GM19395 (cell line): ENCODE results near the gene METTL9.
"Not testable (repeated sequence)": the region's sequence is repeated elsewhere in the genome, so short reads cannot be mapped to it uniquely, and the experiment has no call there.

Experiments
- ATAC-seq: cut with Tn5 transposase; IDR thresholded peaks from one replicate; pipeline ENCODE4 v1.9.1; 2021; ENCODE audit warnings: mild to moderate bottlenecking, moderate library complexity; ENCODE audit not compliant: unreplicated experiment

The METTL9 gene

DNA sequence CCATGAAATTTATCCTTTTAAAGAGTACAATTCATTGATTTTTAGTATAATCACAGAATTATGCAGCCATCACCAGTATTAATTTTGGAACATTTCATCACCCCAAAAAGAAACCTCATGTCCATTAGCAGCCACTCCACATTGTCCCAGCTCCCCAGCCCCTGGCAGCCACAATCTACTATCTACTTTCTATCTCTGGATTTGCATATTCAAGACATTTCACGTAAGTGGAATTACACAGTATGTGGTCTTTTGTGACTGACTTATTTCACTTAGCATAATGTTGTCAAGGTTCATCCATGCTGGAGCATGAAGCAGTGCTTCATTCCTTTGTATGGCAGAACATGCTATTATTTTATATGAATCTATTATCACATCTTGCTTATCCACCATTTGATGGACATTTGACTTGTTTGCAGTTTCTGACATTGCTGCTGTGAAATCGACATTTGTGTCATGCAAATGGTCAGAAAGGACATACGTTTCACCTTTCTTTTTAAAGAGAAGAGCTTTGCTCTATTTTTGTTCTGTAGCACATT, 10.7 kb downstream of the METTL9 start:
- ATAC-seq = no peak

- ATAC-seq = no peak
Measured at GRCh38 chr16:21610766-21611165, 11.4 kb downstream of the METTL9 start.

GRCh38 chr16:21611198-21611555, 11.8 kb downstream of the METTL9 start:
- ATAC-seq = no peak

DNA sequence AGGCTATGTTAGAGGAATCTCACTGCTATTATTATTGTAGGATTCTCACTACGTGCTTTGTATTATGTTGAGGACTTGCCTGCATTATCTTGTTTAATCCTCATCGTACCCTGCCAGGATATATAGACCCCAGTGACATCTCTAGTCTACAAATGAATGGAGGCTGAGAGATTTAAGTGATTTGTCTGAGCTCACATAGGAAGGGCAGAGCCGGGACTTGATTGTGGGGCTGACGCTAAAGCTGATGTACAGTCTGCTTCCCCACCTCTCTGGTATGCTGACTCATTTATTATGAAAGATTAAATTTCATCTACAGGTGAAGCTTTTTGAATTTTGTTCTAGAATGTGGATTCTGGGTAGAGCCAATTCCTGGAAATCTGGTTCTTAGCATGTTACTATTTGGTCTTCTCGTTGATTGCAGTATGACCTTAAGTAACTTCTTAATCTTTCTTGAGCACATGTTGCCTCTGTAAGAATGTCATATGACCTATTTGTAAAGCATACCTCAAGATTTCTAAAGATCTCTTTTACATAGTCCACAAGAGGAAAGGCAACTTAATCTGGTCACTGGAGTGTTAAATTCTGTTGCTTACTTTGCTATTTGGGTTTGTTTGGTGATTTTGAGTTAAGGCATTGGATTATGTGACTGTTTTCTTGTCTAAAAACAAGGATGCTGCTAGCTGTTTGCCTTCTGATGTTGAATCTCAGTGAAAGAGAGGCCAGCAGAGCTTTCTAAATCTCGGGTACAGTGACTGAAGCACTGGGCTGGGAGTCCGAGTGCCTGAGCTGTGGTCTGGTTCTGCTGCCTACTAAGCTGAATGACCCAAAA, 12.4 kb downstream of the METTL9 start:
- no peak for ATAC-seq

DNA sequence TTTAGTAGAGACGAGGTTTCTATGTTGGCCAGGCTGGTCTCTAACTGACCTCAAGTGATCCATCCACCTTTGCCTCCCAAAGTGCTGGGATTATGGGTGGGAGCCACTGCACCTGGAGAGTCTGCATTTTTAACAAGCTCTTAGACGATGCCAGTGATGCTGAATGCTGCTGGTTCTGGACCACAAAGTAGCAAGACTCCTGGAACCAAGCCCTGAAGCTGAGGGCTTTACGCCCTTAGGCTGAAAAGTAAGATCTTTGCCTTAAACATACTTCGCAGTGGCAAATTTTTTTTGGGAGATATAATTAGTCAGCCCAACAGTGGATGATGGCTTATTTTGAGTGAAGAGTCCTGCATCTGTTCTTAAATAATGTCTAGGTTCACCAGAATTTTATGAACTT, 14.0 kb downstream of the METTL9 start:
- ATAC-seq = no peak

DNA sequence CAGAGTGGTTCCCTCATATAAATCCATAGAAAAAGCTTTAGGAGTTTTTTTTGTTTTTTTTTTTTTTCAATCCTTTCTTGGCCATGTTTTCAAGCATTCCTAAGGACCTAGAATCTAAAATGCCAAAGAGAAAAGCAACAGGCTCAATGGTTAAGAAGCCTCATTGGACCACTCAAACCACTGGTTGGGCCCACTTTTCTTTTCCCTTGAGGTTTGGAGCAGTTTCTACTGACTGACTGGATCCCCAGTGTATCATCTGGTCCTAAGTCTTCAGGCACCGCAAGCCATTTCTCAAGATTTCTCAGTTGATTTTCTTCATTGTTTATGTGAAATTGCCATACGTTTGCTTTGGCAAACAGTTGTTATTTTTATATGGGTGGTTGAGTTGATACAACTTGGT, 14.4 kb downstream of the METTL9 start:
- ATAC-seq = no peak

DNA sequence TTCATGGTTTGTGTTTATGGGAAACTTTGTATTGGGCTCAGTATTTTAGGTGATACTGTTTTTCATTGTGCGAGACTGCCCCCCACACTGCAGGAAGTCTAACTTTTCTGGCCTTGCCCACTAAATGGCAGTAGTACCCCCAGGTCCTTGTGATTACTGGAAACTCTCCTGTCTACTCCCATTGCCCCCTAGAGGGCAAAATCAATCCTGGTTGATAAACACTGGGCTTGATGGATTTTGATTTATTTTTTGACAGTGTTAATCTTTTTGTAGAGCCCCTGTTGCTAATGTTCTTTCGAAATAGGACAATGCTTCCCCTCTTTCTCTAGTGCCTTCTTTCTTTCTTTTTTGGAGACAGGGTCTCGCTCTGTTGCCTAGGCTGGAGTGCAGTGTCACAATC, 15.5 kb downstream of the METTL9 start:
- ATAC-seq = no peak

- no peak for ATAC-seq
Measured at GRCh38 chr16:21617607-21618006, 18.2 kb downstream of the METTL9 start.

- no peak for ATAC-seq
Measured at GRCh38 chr16:21618281-21618680, 18.9 kb downstream of the METTL9 start.

GRCh38 chr16:21619765-21620425, 20.5 kb downstream of the METTL9 start:
- no peak for ATAC-seq

GRCh38 chr16:21620592-21620991, 21.2 kb downstream of the METTL9 start:
- no peak for ATAC-seq

GRCh38 chr16:21622545-21622944, 23.2 kb downstream of the METTL9 start:
- ATAC-seq = no peak

GRCh38 chr16:21625026-21625425, 25.6 kb downstream of the METTL9 start:
- ATAC-seq = no peak

GRCh38 chr16:21626659-21627277, 27.4 kb downstream of the METTL9 start:
- no peak for ATAC-seq

- ATAC-seq = no peak
Measured at GRCh38 chr16:21628121-21628726, 28.8 kb downstream of the METTL9 start.

DNA sequence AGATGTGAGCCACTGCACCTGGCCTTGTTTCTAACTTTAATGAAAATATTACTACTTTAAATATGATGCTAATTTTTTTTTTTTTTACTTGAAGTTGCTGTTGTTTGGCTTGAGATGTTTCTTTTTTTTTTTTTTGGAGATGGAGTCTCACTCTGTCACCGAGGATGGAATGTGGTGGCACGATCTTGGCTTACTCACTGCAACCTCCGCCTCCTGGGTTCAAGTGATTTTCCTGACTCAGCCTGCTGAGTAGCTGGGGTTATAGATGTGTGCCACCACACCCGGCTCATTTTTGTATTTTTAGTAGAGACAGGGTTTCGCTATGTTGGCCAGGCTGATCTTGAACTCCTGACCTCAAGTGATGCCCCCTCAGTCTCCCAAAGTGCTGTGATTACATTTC, 29.4 kb downstream of the METTL9 start:
- no peak for ATAC-seq

DNA sequence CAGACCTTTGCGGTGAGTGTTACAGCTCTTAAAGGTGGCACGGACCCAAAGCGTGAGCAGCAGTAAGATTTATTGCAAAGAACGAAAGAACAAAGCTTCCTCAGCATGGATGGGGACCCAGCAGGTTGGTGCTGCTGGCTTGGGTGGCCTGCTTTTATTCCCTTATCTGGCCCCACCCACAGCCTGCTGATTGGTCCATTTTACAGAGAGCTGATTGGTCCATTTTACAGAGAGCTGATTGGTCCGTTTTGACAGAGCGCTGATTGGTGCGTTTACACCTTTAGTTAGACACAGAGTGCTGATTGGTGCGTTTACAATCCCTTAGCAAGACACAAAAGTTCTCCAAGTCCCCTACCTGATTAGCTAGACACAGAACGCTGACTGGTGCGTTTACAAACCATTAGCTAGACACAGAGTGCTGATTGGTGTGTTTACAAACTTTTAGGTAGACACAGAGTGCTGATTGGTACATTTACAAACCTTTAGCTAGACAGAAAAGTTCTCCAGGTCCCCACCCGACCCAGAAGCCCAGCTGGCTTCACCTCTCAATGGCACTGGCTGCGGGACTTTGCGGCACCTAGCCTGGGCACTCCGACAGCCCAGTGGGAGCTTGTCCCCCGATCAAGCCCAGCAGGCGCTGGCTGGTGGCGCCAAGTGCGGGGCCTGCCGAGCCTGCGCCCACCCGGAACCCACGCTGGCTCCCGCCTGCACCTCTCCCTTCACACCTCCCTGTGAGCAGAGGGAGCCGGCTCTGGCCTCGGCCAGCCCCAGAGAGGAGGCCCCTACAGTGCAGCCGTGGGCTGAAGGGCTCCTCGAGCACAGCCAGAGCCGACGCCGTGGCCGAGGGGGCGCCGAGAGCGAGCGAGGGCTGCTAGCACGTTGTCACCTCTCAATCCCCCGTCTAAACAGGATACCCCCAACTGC, 30.5 kb downstream of the METTL9 start:
- not testable (repeated sequence) for ATAC-seq

GRCh38 chr16:21630866-21631265, 31.5 kb downstream of the METTL9 start:
- not testable (repeated sequence) for ATAC-seq

GRCh38 chr16:21631376-21631775, 32.0 kb downstream of the METTL9 start:
- not testable (repeated sequence) for ATAC-seq

DNA sequence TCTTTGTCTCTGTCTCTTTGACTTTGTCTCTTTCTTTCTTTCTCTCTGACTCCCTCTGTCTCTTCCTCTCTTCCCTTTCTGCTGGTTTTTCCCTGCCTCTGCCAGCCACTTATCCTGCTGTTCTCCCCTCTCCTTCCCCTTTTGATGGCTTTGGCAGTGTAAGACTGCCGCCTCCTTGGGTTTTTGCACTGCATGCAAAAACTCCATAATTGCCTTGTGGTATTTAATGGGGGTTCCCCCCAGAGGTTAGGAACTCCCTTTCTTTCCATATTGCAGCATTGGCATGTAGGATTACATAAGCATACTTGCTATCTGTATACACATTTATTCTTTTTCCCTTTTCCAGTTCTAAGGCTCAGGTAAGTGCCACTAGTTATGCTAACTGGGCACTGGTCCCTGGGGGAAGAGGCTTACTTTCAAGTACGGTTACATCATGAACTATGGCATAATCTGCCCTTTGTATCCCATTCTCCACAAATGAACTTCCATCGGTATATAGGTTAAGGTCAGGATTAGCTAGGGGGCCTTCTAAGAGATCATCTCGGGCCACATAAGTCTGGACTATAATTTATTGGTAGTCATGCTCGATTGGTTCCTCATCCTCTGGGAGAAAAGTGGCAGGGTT, 32.7 kb downstream of the METTL9 start:
- ATAC-seq = not testable (repeated sequence)
